ENCODE data around the gene SLC9A5. TPM values are rescaled to one million over a fixed set of nuclear protein-coding genes. Genes with fewer than 3 reads are reported as not detected.

The SLC9A5 gene
- total and polyA plus RNA-seq, 10 donors = 6.0 to 34.1 (median 18.2) TPM

GRCh38 chr16:67212766-67213165 lies 36.0 kb upstream of the SLC9A5 start:
- Histone ChIP-seq H3K27ac (no peak overlapping the region), H3K9me3 (no peaks in the 10 kb centered on the region), H3K27me3 (replicated peaks in 1 of 7) (no peaks in the 10 kb centered on the region), H3K4me1 (peaks cover 7 to 36% (median 18%) of the 10 kb centered on the region in 6 donors), H3K4me3 (no peak overlapping the region), H3K36me3 (peaks cover 0 to 12% (median 0%) of the 10 kb centered on the region in 6 donors)
- DNase-seq = no peak
- TF ChIP-seq POLR2AphosphoS5 (IDR thresholded peaks at IDR 0.05) (no peak), CTCF (IDR thresholded peaks at IDR 0.05 in 8 of 11, conservative IDR thresholded peaks at IDR 0.05 in 3 of 11) (no peak), POLR2A (IDR thresholded peaks at IDR 0.05) (no peak)
- intact Hi-C loops (cut with DNase I; ENCODE audit: low total_unique reads) = no loop called here

- intact Hi-C loops (cut with DNase I; ENCODE audit: low total_unique reads) = no loop called here
- Histone ChIP-seq H3K36me3 (peaks cover 0 to 11% (median 0%) of the 10 kb centered on the region in 6 donors), H3K27me3 (replicated peaks in 1 of 7) (no peaks in the 10 kb centered on the region), H3K27ac (no peak overlapping the region), H3K4me1 (peaks cover 9 to 42% (median 23%) of the 10 kb centered on the region in 6 donors), H3K9me3 (no peaks in the 10 kb centered on the region), H3K4me3 (no peak overlapping the region)
- 75 to 88% (median 80%) methylated on average over 7 to 8 of the region's 8 CpGs for WGBS, 5 donors
- no peak for DNase-seq
- no peak for TF ChIP-seq POLR2A (IDR thresholded peaks at IDR 0.05)
- TF ChIP-seq CTCF (IDR thresholded peaks at IDR 0.05 in 8 of 11, conservative IDR thresholded peaks at IDR 0.05 in 3 of 11) = no peak
- TF ChIP-seq POLR2AphosphoS5 (IDR thresholded peaks at IDR 0.05) = no peak
These were observed 35.4 kb upstream of the SLC9A5 start for GRCh38 chr16:67213197-67214019.

GRCh38 chr16:67215706-67216105 lies 33.1 kb upstream of the SLC9A5 start:
- TF ChIP-seq POLR2AphosphoS5 (IDR thresholded peaks at IDR 0.05) = no peak
- no peak for TF ChIP-seq CTCF (IDR thresholded peaks at IDR 0.05 in 8 of 11, conservative IDR thresholded peaks at IDR 0.05 in 3 of 11)
- no peak for TF ChIP-seq POLR2A (IDR thresholded peaks at IDR 0.05)
- Histone ChIP-seq H3K36me3 (peaks cover 0 to 12% (median 0%) of the 10 kb centered on the region in 6 donors), H3K9me3 (no peaks in the 10 kb centered on the region), H3K27ac (no peak overlapping the region), H3K27me3 (replicated peaks in 1 of 7) (no peaks in the 10 kb centered on the region), H3K4me1 (peaks cover 9 to 42% (median 23%) of the 10 kb centered on the region in 6 donors), H3K4me3 (no peak overlapping the region)
- no peak for DNase-seq
- intact Hi-C loops (cut with DNase I; ENCODE audit: low total_unique reads) = no loop called here
- WGBS, 5 donors = 66 to 75% (median 71%) methylated on average over 5 of the region's 5 CpGs
